ENCODE data around the gene ADAM22. TPM values are rescaled to one million over a fixed set of nuclear protein-coding genes. Genes with fewer than 3 reads are reported as not detected.

Gene ADAM22
- total RNA-seq, 1 donor from 2014 or later = under 0.01 TPM

DNA sequence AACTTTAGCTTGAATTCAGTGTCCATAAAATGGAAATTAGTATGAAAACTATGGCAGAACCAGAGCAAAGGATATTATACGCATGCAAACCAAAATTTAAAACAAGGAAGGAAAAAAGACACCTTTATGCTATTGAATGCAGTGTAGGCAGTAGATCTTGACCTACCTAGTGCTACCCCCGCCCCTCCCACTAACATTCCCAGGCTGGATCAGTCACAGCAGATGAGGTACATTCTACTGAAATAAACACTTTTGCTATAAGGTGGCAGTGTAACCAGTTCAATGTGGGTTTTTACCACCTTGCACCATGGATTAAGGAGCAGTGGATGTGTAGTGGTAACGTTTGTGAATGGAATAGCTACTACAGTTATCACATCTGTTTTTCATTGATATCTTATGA is 257.9 kb downstream of the ADAM22 start:
- no peak for DNase-seq (ENCODE audit: low read depth)
- Histone ChIP-seq H3K36me3 (ENCODE audit: control insufficient read depth, insufficient read depth, low read length) (no peaks in the 10 kb centered on the region), H3K4me3 (ENCODE audit: low read depth, low read length) (no peak overlapping the region), H3K27me3 (ENCODE audit: control insufficient read depth, insufficient read depth, low read length) (no peaks in the 10 kb centered on the region)
- no peak for FAIRE-seq
- TF ChIP-seq CTCF (IDR thresholded peaks at IDR 0.05; ENCODE audit: insufficient read depth, low read length, severe bottlenecking) = no peak

GRCh38 chr7:88200261-88200660 is 266.2 kb downstream of the ADAM22 start:
- Histone ChIP-seq H3K4me3 (ENCODE audit: low read depth, low read length) (no peak overlapping the region), H3K36me3 (ENCODE audit: control insufficient read depth, insufficient read depth, low read length) (peaks cover 1% of the 10 kb centered on the region), H3K27me3 (ENCODE audit: control insufficient read depth, insufficient read depth, low read length) (no peaks in the 10 kb centered on the region)
- no peak for TF ChIP-seq CTCF (IDR thresholded peaks at IDR 0.05; ENCODE audit: insufficient read depth, low read length, severe bottlenecking)
- no peak for FAIRE-seq
- DNase-seq (ENCODE audit: low read depth) = no peak

DNA sequence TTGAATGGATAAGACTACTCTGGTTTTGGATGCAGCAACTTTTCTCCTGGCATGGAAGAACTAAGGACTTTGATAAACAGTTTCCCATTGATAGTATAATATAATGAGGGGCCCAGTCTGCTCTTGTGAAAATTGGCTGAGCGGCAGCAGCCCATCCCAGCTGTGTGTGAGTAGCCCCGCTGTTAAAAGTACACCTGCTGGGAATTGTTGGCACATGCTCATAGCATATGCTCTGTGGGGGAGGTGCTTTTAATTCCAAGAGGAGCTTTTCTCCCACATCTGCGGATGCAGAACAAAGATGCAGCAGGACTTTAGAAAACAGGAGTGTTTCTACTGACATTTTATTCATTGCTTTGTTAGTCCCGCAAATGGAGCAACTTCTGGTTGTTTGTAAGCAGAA is 266.7 kb downstream of the ADAM22 start:
- TF ChIP-seq CTCF (IDR thresholded peaks at IDR 0.05; ENCODE audit: insufficient read depth, low read length, severe bottlenecking) = no peak
- Histone ChIP-seq H3K27me3 (ENCODE audit: control insufficient read depth, insufficient read depth, low read length) (no peaks in the 10 kb centered on the region), H3K36me3 (ENCODE audit: control insufficient read depth, insufficient read depth, low read length) (peaks cover 1% of the 10 kb centered on the region), H3K4me3 (ENCODE audit: low read depth, low read length) (no peak overlapping the region)
- DNase-seq (ENCODE audit: low read depth) (no peak), FAIRE-seq (no peak)

- no peak for DNase-seq (ENCODE audit: low read depth)
- H3K27me3 ChIP-seq (ENCODE audit: control insufficient read depth, insufficient read depth, low read length) = no peaks in the 10 kb centered on the region
- no peak for TF ChIP-seq CTCF (IDR thresholded peaks at IDR 0.05; ENCODE audit: insufficient read depth, low read length, severe bottlenecking)
- no peak for FAIRE-seq
- no peak overlapping the region for H3K4me3 ChIP-seq (ENCODE audit: low read depth, low read length)
- peaks cover 1% of the 10 kb centered on the region for H3K36me3 ChIP-seq (ENCODE audit: control insufficient read depth, insufficient read depth, low read length)
Measured at GRCh38 chr7:88201305-88201704, 267.3 kb downstream of the ADAM22 start.

- FAIRE-seq (no peak), DNase-seq (ENCODE audit: low read depth) (no peak)
- no peaks in the 10 kb centered on the region for H3K27me3 ChIP-seq (ENCODE audit: control insufficient read depth, insufficient read depth, low read length)
- no peak overlapping the region for H3K4me3 ChIP-seq (ENCODE audit: low read depth, low read length)
- peaks cover 1% of the 10 kb centered on the region for H3K36me3 ChIP-seq (ENCODE audit: control insufficient read depth, insufficient read depth, low read length)
- TF ChIP-seq CTCF (IDR thresholded peaks at IDR 0.05; ENCODE audit: insufficient read depth, low read length, severe bottlenecking) = no peak
Measured at GRCh38 chr7:88202278-88202677, 268.2 kb downstream of the ADAM22 start.

DNA sequence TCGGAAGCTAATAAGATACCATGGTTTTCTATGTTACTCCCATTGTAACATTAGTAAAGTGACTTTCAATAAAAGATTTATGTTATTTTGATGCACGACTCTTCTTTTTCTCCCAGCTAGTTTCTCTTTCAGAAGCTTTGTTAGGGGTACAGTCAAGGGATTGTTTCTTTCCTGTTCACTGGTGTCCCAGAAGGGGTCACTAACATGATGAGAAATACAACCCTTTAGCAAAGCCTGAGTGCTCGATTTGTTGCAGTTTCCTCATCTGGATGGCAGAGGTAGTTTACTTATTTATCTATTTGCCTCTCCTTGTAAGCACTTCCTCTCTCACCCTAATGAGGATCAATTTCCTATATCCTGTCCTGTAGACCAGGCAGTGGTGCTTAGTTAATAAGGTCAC is 268.7 kb downstream of the ADAM22 start:
- Histone ChIP-seq H3K4me3 (ENCODE audit: low read depth, low read length) (no peak overlapping the region), H3K36me3 (ENCODE audit: control insufficient read depth, insufficient read depth, low read length) (peaks cover 1% of the 10 kb centered on the region)
- DNase-seq (ENCODE audit: low read depth) = no peak

More for the DNA sequence above, 268.7 kb downstream of the ADAM22 start:
- no peak for FAIRE-seq
- H3K27me3 ChIP-seq (ENCODE audit: control insufficient read depth, insufficient read depth, low read length) = no peaks in the 10 kb centered on the region
- TF ChIP-seq CTCF (IDR thresholded peaks at IDR 0.05; ENCODE audit: insufficient read depth, low read length, severe bottlenecking) = no peak

Data from bronchial epithelial cell (primary cell).